K562 (cell line): ENCODE measurements around the gene TMEFF1. TPM values are rescaled to one million over a fixed set of nuclear protein-coding genes. Genes with fewer than 3 reads are reported as not detected.

Source experiments
- ARID1B ChIP-seq: fragments of 450-650 bp; IDR thresholded peaks from 2 replicates; pipeline ENCODE4 v1.6.1; 2016; ENCODE audit warnings: antibody characterized with exemption, mild to moderate bottlenecking, inconsistent platforms
- BDP1 ChIP-seq: IDR thresholded peaks from 3 replicates; pipeline ENCODE4 v1.6.1; 2011; ENCODE audit not compliant: insufficient read length, insufficient read depth
- DPF2 ChIP-seq: fragments of 450-650 bp; IDR thresholded peaks from 2 replicates; pipeline ENCODE4 v1.6.1; 2016
- ETV5 ChIP-seq: sonication (generic); formaldehyde crosslinking; IDR thresholded peaks from 2 replicates; pipeline ENCODE4 v1.4.0; 2020; ENCODE audit warnings: low read depth, mild to moderate bottlenecking, missing genetic modification reagents
- FOXM1 ChIP-seq, 2 experiments: fragments of 450-650 bp in 1 of 2; sonication (generic) in 1 of 2; formaldehyde crosslinking in 1 of 2; IDR thresholded peaks; 2 replicates each; pipeline versions ENCODE4 v1.6.1 to v1.9.0; 2017 to 2022; ENCODE audit warnings: low read depth in 2 of 2, mild to moderate bottlenecking in 2 of 2, missing genetic modification reagents in 1 of 2, moderate library complexity in 1 of 2
- JUND ChIP-seq, 2 experiments: IDR thresholded peaks; 2 replicates in 1 of 2; 3 replicates in 1 of 2; pipeline ENCODE4 v1.6.1; 2011; ENCODE audit warnings: borderline replicate concordance in 2 of 2, low read depth in 2 of 2, low read length in 2 of 2, improper control_type of control experiment in 1 of 2, missing biosample characterization in 1 of 2, missing genetic modification characterization in 1 of 2, missing genetic modification reagents in 1 of 2
- KHSRP ChIP-seq: fragments of 450-650 bp; IDR thresholded peaks from 2 replicates; pipeline ENCODE4 v1.6.1; 2017
- NFE2L1 ChIP-seq: fragments of 450-650 bp; IDR thresholded peaks from 2 replicates; pipeline ENCODE4 v1.6.1; 2016; ENCODE audit warnings: missing genetic modification characterization, low read depth, mild to moderate bottlenecking, missing compliant biosample characterization, moderate library complexity, borderline replicate concordance
- PHB2 ChIP-seq: fragments of 450-650 bp; IDR thresholded peaks from 2 replicates; pipeline ENCODE4 v1.6.1; 2017; ENCODE audit warnings: low read depth
- SMC3 ChIP-seq: conservative IDR thresholded peaks from 2 replicates; pipeline ENCODE4 v1.6.1; 2011; ENCODE audit warnings: low read depth, low read length, improper control_type of control experiment; ENCODE audit not compliant: insufficient read depth
- polyA plus RNA-seq, 8 experiments: library from polyadenylated mRNA; depleted of rRNA in 4 of 8; stranded (reverse) in 5 of 8; unstranded in 3 of 8; fragments of >200 nt; fragmentation: Nextera tagmentation in 2 of 8; fragmentation: Illumina TruSeq in 1 of 8; extraction: Ambion mirVana in 2 of 8; extraction: Trizol in 1 of 8; gene quantifications; 2 replicates each; pipeline versions ENCODE4 v1.2.1 to v1.2.3, GENCODE V29; 2011 to 2014; ENCODE audit warnings: inconsistent platforms in 1 of 8, missing spikeins in 1 of 8
- total RNA-seq, 7 experiments: library from RNA; depleted of rRNA in 6 of 7; stranded (reverse); fragments of >200 nt in 6 of 7; fragmentation: Illumina TruSeq in 2 of 7; extraction: Trizol in 2 of 7; gene quantifications; 2 replicates each; pipeline versions ENCODE4 v1.2.1 to v1.2.3, GENCODE V29; 2011 to 2021; ENCODE audit warnings: low replicate concordance in 1 of 7
- TF ChIP-seq, protein P1 (sequence below), 2 experiments: fragments of 450-650 bp in 1 of 2; sonication (generic) in 1 of 2; formaldehyde crosslinking in 1 of 2; IDR thresholded peaks; 2 replicates each; pipeline versions ENCODE4 v1.7.1 to v1.9.0; 2016 to 2022; ENCODE audit warnings: inconsistent platforms in 1 of 2, mild to moderate bottlenecking in 1 of 2, missing genetic modification reagents in 1 of 2
- TF ChIP-seq, protein P2 (sequence below): fragments of 450-650 bp; formaldehyde crosslinking; IDR thresholded peaks from 2 replicates; pipeline ENCODE4 v1.4.0; 2020; ENCODE audit warnings: mild to moderate bottlenecking, moderate library complexity
- TF ChIP-seq, protein P3 (sequence below): fragments of 250-450 bp; sonication (Bioruptor Pico); IDR thresholded peaks from 2 replicates; pipeline ENCODE4 v1.5.0; 2021
- TF ChIP-seq, protein P4 (sequence below): fragments of 450-650 bp; IDR thresholded peaks from one replicate; pipeline ENCODE4 v1.6.1; 2018; ENCODE audit warnings: mild to moderate bottlenecking, moderate library complexity; ENCODE audit not compliant: partially characterized antibody

TMEFF1 gene
- total and polyA plus RNA-seq, 9 of the 15 experiments (the other 6 are each of a cell fraction or from before 2014, with no cell fraction given): 0.07 to 1.1 (median 0.28) TPM; not detected in 2

DNA sequence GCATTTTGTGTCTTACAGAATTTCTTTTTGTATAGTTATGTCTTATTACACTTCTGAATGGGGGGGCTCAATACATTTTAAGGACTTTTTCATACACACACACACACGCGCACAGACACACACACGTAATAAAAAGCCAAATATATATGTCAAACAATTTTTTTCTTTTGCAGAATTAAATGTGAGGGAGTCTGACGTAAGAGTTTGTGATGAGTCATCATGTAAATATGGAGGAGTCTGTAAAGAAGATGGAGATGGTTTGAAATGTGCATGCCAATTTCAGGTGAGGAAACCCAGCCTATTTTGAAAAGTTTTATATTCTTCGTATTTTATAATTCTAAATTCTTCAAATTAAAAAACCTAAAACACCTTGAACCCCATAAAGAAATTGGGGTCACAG is 25.6 kb downstream of the TMEFF1 start (continued):
- TF ChIP-seq, protein P1, sequence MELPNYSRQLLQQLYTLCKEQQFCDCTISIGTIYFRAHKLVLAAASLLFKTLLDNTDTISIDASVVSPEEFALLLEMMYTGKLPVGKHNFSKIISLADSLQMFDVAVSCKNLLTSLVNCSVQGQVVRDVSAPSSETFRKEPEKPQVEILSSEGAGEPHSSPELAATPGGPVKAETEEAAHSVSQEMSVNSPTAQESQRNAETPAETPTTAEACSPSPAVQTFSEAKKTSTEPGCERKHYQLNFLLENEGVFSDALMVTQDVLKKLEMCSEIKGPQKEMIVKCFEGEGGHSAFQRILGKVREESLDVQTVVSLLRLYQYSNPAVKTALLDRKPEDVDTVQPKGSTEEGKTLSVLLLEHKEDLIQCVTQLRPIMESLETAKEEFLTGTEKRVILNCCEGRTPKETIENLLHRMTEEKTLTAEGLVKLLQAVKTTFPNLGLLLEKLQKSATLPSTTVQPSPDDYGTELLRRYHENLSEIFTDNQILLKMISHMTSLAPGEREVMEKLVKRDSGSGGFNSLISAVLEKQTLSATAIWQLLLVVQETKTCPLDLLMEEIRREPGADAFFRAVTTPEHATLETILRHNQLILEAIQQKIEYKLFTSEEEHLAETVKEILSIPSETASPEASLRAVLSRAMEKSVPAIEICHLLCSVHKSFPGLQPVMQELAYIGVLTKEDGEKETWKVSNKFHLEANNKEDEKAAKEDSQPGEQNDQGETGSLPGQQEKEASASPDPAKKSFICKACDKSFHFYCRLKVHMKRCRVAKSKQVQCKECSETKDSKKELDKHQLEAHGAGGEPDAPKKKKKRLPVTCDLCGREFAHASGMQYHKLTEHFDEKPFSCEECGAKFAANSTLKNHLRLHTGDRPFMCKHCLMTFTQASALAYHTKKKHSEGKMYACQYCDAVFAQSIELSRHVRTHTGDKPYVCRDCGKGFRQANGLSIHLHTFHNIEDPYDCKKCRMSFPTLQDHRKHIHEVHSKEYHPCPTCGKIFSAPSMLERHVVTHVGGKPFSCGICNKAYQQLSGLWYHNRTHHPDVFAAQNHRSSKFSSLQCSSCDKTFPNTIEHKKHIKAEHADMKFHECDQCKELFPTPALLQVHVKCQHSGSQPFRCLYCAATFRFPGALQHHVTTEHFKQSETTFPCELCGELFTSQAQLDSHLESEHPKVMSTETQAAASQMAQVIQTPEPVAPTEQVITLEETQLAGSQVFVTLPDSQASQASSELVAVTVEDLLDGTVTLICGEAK (IDR thresholded peaks at IDR 0.05): no peak
- TF ChIP-seq, protein P1 (CRISPR knock-in tag; IDR thresholded peaks at IDR 0.05): no peak
- TF ChIP-seq BDP1 (no peak), JUND (IDR thresholded peaks at IDR 0.05; ENCODE audit: borderline replicate concordance, low read depth, low read length) (peak; percentile 94), JUND (tag; IDR thresholded peaks at IDR 0.05; ENCODE audit: borderline replicate concordance, low read depth, low read length) (peak; percentile 94), PHB2 (no peak), NFE2L1 (peak; percentile 60; the same call in 1 of the 2 replicates), ARID1B (peak; percentile 24; the same call in 1 of the 2 replicates), SMC3 (no peak), FOXM1 (IDR thresholded peaks at IDR 0.05; ENCODE audit: low read depth) (no peak), FOXM1 (CRISPR knock-in tag; IDR thresholded peaks at IDR 0.05; ENCODE audit: low read depth) (no peak), ETV5 (no peak), DPF2 (0 out of 2 replicates have a peak, but pooled peaks have one; percentile 38), KHSRP (no peak)
- TF ChIP-seq, protein P2, sequence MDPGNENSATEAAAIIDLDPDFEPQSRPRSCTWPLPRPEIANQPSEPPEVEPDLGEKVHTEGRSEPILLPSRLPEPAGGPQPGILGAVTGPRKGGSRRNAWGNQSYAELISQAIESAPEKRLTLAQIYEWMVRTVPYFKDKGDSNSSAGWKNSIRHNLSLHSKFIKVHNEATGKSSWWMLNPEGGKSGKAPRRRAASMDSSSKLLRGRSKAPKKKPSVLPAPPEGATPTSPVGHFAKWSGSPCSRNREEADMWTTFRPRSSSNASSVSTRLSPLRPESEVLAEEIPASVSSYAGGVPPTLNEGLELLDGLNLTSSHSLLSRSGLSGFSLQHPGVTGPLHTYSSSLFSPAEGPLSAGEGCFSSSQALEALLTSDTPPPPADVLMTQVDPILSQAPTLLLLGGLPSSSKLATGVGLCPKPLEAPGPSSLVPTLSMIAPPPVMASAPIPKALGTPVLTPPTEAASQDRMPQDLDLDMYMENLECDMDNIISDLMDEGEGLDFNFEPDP (CRISPR knock-in tag): no peak
- TF ChIP-seq, protein P3, sequence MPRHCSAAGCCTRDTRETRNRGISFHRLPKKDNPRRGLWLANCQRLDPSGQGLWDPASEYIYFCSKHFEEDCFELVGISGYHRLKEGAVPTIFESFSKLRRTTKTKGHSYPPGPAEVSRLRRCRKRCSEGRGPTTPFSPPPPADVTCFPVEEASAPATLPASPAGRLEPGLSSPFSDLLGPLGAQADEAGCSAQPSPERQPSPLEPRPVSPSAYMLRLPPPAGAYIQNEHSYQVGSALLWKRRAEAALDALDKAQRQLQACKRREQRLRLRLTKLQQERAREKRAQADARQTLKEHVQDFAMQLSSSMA (CRISPR knock-in tag): no peak
- TF ChIP-seq, protein P4, sequence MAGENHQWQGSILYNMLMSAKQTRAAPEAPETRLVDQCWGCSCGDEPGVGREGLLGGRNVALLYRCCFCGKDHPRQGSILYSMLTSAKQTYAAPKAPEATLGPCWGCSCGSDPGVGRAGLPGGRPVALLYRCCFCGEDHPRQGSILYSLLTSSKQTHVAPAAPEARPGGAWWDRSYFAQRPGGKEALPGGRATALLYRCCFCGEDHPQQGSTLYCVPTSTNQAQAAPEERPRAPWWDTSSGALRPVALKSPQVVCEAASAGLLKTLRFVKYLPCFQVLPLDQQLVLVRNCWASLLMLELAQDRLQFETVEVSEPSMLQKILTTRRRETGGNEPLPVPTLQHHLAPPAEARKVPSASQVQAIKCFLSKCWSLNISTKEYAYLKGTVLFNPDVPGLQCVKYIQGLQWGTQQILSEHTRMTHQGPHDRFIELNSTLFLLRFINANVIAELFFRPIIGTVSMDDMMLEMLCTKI: no peak
